Left renal pelvis (tissue), 4 donors: ENCODE results near the gene NUDT22. TPM values are rescaled to one million over a fixed set of nuclear protein-coding genes. Genes with fewer than 3 reads are reported as not detected.
A peak's percentile ranks its signal among the peaks of the same experiment; 100 is the strongest.

Experiments used
- DNase-seq, 4 donors: peaks; one replicate each; pipeline ENCODE4 v3.0.0-alpha.2; 2013; ENCODE audit warnings: low read depth in 4 of 4, low spot score in 3 of 4
- polyA plus RNA-seq, 4 donors: library from polyadenylated mRNA; unstranded; fragments of 120-200 nt; gene quantifications; one replicate each; pipeline ENCODE4 v1.2.1, GENCODE V29; 2013; ENCODE audit not compliant: insufficient read length in 4 of 4

The NUDT22 gene, protein sequence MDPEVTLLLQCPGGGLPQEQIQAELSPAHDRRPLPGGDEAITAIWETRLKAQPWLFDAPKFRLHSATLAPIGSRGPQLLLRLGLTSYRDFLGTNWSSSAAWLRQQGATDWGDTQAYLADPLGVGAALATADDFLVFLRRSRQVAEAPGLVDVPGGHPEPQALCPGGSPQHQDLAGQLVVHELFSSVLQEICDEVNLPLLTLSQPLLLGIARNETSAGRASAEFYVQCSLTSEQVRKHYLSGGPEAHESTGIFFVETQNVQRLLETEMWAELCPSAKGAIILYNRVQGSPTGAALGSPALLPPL
- 10 to 100 TPM; 13.2 to 32.7 (median 19.1) TPM for polyA plus RNA-seq

- DNase-seq, result no peak
These were observed at the start of gene NUDT22, which contains the start of gene TRPT1 for GRCh38 chr11:64225608-64226506. TSS of gene NUDT22 (plus strand) at chr11:64226274. CDS start at chr11:64226653, 379 bp downstream. TSS of gene TRPT1 (minus strand) at chr11:64226186. CDS start at chr11:64225860, 326 bp downstream.

DNA sequence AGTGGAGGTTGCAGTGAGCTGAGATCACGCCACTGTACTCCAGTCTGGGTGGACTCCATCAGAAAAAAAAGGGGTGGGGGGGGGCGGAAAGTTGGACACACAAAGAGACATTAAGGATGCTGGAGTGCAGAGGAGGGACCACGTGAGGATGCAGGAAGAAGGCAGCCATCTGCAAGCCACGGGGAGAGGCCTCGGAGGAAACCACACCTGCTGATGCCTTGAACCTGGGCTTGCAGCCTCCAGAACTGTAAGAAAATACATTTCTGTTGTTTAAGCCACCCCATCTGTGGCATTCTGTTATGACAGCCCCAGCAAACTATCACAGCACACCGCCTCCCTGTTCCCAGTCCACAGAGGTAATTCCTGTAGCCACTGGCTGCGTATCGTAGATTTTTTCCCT is 49.3 kb upstream of the NUDT22 start:
- no peak for DNase-seq

GRCh38 chr11:64178203-64178602 is 47.9 kb upstream of the NUDT22 start:
- DNase-seq, result no peak

DNA sequence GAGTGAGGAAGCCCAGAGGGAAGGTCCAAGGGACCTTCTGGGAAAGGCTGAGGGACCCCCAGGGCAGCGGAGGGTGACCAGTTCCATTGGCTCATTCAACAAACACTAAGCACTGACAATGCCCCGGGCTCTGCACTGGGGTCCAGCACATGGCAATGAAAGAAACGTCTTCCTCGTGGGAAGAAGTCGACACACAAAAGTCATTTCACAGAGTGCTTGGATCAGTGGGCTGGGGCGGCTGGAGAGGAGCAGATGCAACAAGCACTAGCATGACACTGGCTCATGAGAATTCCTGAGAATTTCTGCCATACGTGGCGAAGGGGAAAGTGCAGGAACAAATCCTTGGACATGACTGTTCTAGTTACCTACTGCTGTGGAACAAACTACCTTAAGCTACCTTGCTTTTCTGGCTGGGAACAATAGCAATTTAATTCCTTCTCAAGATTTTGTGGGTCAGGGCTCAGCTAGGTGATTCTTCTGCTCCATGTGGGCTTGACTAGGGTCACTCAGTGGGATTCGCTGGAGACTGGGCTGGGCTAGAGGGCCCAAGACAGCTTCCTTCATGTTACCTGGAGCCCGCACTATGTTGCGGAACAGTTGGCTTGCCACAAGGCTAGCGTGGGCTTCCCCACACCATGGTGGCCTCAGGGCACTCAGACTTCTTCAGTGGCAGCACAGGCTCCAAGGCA is 47.0 kb upstream of the NUDT22 start:
- DNase-seq, result no peak

- DNase-seq, result no peak
These were observed 45.2 kb upstream of the NUDT22 start for GRCh38 chr11:64180891-64181290.

GRCh38 chr11:64181506-64182411 is 44.3 kb upstream of the NUDT22 start:
- DNase-seq, result peak; percentile 55 to 73 (median 69)

DNA sequence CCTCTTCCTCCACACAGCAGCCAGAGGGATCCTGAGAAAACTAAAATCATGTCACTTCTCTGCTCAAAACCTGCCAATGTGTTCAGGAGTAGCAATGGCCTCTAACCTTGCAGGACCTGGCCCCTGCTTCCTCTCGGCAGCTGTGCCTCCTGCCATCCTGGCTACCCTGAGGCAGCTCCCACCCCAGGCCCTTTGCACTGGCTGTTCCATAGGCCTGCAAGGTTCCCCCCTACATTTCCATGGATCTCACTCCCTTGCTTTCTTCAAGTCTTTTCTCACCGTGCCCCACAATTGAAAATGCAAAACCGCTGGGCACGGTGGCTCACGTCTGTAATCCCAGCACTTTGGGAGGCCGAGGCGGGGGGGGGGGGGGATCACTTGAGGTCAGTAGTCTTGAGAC is 42.2 kb upstream of the NUDT22 start:
- DNase-seq, result no peak

DNA sequence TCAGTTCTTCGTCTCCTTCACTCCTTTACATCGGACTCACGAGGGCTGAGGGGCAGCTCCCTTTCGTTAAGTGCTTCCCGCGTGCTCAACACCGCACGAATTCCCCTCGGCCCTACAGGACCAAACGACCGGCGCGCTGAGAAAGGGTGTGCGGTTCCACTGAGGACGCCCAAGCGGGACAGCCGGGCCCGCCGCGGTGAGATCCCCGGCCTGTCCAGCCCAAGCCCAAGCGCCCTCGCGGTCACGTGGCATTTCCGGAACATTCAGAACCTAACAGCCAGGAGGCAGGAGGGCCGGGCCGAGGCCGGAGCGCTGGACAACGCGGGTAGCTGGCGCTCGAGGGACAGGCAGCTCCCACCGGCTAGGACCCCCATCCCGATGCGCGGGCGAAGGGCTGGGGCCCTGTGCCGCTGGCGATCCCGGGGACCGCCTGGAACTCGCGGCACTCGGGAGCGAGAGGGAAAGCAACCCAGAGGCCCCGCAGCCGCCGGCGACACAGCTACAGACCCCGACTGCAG is 40.8 kb upstream of the NUDT22 start:
- peak in 2 of 4 donors; percentile 16 to 72 for DNase-seq

GRCh38 chr11:64185693-64186491 is 40.2 kb upstream of the NUDT22 start, which contains the start of gene STIP1:
TSS of gene STIP1 (plus strand) at chr11:64186171. CDS start at chr11:64186262, 91 bp downstream.
- peak; percentile 99 to 100 (median 100) for DNase-seq

- no peak for DNase-seq
These were observed 39.4 kb upstream of the NUDT22 start for GRCh38 chr11:64186492-64187165.

DNA sequence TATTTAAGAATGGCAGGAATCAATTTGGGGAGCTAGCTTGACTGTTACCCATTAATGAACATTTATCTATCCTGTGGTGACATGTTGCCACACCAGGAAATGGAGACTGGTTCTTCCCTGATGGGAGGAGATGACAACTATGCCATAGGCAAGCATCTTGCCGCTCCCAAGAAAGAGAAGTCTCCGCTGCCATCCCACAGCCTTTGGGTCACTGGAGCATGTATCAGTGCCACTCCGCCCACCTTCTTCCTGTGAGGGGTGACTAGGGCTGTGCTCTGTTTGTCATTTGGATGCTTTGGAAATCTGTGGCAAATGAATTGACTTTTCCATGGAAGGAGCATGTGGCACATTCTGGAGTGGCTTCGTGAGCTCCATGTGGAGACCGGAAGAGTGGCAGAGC is 33.6 kb upstream of the NUDT22 start:
- DNase-seq, result no peak

DNA sequence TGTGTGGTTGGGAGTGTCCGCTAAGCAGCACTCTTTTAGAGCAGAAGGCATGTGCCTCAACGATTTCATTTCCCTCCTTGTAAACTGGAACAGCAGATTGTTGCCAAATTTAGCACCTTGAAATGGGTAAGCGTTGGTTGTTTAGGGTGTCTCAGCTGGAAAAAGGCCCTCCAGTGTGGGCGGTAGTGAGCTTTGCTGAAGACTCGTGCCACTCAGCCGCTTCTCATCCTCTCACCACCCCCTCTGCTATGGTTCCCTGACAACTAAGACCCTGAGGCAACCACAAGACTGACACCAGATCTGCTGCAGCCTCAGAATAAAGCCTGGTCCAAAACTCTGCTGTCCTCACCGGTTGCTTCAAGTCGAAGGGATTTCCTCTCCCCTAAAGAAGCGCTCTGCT is 29.4 kb upstream of the NUDT22 start:
- DNase-seq, result no peak

- DNase-seq, result no peak
These were observed 27.6 kb upstream of the NUDT22 start for GRCh38 chr11:64198511-64198910.

GRCh38 chr11:64201543-64201942 is 24.5 kb upstream of the NUDT22 start:
- no peak for DNase-seq

DNA sequence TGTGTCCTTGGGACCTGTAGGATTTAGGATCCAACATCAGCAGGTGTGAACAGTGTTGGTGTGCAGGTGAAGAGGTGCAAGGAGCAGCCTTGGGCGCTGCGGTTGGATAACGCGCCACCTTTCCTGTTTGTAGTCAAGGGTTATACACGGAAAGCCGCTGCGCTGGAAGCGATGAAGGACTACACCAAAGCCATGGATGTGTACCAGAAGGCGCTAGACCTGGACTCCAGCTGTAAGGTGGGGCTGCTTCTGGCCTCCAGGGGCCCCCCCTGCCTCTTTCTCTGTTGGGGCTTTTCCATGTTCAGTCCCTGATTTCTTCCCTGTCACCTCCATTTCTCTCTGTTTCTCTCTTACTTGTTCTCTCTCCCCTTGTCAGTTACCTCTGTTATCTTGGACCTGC is 23.1 kb upstream of the NUDT22 start:
- DNase-seq, result no peak

GRCh38 chr11:64203421-64204079 is 22.5 kb upstream of the NUDT22 start:
- DNase-seq, result no peak

GRCh38 chr11:64204080-64204440 is 22.0 kb upstream of the NUDT22 start:
- no peak for DNase-seq
